Measurements from ENCODE around the gene MTHFR. TPM values are rescaled to one million over a fixed set of nuclear protein-coding genes. Genes with fewer than 3 reads are reported as not detected.

MTHFR gene
- total and polyA plus RNA-seq, 4 donors: 5.5 to 29.0 (median 18.3) TPM

DNA sequence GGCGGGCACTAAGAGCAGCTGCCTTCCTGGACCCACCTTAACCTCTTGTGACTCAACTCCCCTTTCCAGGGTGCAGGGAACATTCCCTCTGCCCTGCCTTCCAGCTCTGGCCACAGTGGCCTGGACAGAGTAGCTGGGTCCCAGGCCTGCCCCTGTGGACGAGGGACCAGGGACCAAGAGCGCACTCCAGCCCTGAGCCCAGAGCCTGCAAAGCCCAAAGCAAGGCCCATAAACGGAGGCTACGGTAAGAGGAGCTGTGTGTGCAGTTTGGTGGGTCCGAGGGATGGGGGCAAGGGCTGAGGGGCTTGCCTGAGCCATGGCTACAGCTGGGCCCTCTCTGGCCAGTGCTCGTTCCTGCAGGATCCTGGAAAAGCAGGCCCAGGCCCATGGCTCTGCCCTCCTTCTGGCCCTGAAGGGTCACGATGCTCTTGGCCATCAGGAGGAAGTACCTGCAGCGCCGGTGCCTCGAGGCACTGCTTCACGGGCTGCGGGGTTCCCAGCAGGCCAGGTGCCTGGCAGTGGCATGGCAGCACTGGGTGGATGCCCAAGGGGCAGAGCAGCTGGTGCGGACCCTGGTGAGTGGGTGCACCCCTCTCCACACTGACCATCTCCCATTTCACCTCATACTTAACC, 17.8 kb downstream of the MTHFR start:
- Histone ChIP-seq H3K9me3 (ENCODE audit: control insufficient read depth in 4 of 4, low read length in 3 of 4) (no peaks in the 10 kb centered on the region), H3K4me3 (ENCODE audit: low read depth in 1 of 3, low read length in 3 of 3) (no peak overlapping the region), H3K4me1 (ENCODE audit: control insufficient read depth in 4 of 4, insufficient read depth in 4 of 4, low read length in 3 of 4) (peaks cover 0 to 31% (median 19%) of the 10 kb centered on the region in 4 donors), H3K27me3 (ENCODE audit: control insufficient read depth in 4 of 4, insufficient read depth in 4 of 4, low read length in 3 of 4) (no peaks in the 10 kb centered on the region), H3K36me3 (ENCODE audit: control insufficient read depth in 4 of 4, insufficient read depth in 3 of 4, low read depth in 1 of 4, low read length in 3 of 4) (peaks cover 0 to 14% (median 8%) of the 10 kb centered on the region in 4 donors), H3K27ac (ENCODE audit: low read depth in 1 of 2, low read length in 2 of 2) (peak overlapping the region; percentile 11 to 21), H3K9ac (ENCODE audit: low read depth in 1 of 2, low read length in 2 of 2) (no peak overlapping the region)
- TF ChIP-seq FOXA2 (IDR thresholded peaks at IDR 0.05) (no peak), FOXA1 (IDR thresholded peaks at IDR 0.05) (no peak), GABPA (IDR thresholded peaks at IDR 0.05 in 1 of 2, conservative IDR thresholded peaks at IDR 0.05 in 1 of 2) (no peak), HNF4A (conservative IDR thresholded peaks at IDR 0.05) (no peak), TAF1 (conservative IDR thresholded peaks at IDR 0.05) (no peak)
- DNase-seq (ENCODE audit: low spot score): no peak
- WGBS: 87% methylated on average over 14 of the region's 14 CpGs

DNA sequence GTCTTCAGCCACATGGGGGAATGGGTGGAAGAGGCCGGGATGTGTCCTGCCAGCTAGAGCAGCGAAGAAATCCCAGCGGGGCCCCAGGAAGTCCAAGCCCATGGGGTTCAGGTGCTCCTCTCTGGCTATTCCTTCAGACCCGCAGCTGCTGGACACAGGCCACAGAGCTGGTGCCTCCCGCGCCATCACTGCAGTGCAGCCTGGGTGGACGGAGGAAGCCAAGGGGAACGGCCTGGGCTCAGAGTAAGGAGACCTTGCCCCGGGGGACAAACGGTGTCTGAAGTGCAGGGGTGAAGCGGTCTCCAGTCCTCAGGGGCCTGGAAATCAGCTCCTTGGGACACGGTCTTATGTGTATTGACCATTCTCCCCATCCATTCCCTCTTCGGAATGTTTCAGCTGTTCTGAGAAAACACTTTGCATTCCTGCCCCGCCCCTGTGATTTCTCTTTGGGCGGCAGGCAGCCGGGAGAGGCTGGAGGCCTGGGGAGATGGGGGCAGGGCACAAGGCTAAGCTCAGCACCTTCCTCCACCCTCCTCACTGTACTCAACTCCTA, 18.4 kb downstream of the MTHFR start:
- peaks cover 0 to 31% (median 20%) of the 10 kb centered on the region in 4 donors for H3K4me1 ChIP-seq (ENCODE audit: control insufficient read depth in 4 of 4, insufficient read depth in 4 of 4, low read length in 3 of 4)
- peaks cover 0 to 11% (median 6%) of the 10 kb centered on the region in 4 donors for H3K36me3 ChIP-seq (ENCODE audit: control insufficient read depth in 4 of 4, insufficient read depth in 3 of 4, low read depth in 1 of 4, low read length in 3 of 4)
- H3K4me3 ChIP-seq (ENCODE audit: low read depth in 1 of 3, low read length in 3 of 3): no peak overlapping the region
- DNase-seq (ENCODE audit: low spot score): no peak
- no peaks in the 10 kb centered on the region for H3K27me3 ChIP-seq (ENCODE audit: control insufficient read depth in 4 of 4, insufficient read depth in 4 of 4, low read length in 3 of 4)
- H3K27ac ChIP-seq (ENCODE audit: low read depth in 1 of 2, low read length in 2 of 2): peak overlapping the region; percentile 11 to 21
- TF ChIP-seq, protein P1, sequence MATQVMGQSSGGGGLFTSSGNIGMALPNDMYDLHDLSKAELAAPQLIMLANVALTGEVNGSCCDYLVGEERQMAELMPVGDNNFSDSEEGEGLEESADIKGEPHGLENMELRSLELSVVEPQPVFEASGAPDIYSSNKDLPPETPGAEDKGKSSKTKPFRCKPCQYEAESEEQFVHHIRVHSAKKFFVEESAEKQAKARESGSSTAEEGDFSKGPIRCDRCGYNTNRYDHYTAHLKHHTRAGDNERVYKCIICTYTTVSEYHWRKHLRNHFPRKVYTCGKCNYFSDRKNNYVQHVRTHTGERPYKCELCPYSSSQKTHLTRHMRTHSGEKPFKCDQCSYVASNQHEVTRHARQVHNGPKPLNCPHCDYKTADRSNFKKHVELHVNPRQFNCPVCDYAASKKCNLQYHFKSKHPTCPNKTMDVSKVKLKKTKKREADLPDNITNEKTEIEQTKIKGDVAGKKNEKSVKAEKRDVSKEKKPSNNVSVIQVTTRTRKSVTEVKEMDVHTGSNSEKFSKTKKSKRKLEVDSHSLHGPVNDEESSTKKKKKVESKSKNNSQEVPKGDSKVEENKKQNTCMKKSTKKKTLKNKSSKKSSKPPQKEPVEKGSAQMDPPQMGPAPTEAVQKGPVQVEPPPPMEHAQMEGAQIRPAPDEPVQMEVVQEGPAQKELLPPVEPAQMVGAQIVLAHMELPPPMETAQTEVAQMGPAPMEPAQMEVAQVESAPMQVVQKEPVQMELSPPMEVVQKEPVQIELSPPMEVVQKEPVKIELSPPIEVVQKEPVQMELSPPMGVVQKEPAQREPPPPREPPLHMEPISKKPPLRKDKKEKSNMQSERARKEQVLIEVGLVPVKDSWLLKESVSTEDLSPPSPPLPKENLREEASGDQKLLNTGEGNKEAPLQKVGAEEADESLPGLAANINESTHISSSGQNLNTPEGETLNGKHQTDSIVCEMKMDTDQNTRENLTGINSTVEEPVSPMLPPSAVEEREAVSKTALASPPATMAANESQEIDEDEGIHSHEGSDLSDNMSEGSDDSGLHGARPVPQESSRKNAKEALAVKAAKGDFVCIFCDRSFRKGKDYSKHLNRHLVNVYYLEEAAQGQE (IDR thresholded peaks at IDR 0.05): no peak
- TF ChIP-seq NR2F2 (IDR thresholded peaks at IDR 0.05): peak; percentile 12
- peak in 1 of 2 donors; percentile 9 for TF ChIP-seq HNF4A (conservative IDR thresholded peaks at IDR 0.05)
- TF ChIP-seq, protein P2, sequence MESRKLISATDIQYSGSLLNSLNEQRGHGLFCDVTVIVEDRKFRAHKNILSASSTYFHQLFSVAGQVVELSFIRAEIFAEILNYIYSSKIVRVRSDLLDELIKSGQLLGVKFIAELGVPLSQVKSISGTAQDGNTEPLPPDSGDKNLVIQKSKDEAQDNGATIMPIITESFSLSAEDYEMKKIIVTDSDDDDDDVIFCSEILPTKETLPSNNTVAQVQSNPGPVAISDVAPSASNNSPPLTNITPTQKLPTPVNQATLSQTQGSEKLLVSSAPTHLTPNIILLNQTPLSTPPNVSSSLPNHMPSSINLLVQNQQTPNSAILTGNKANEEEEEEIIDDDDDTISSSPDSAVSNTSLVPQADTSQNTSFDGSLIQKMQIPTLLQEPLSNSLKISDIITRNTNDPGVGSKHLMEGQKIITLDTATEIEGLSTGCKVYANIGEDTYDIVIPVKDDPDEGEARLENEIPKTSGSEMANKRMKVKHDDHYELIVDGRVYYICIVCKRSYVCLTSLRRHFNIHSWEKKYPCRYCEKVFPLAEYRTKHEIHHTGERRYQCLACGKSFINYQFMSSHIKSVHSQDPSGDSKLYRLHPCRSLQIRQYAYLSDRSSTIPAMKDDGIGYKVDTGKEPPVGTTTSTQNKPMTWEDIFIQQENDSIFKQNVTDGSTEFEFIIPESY (IDR thresholded peaks at IDR 0.05): no peak
- TF ChIP-seq RAD21 (IDR thresholded peaks at IDR 0.05): no peak
- TF ChIP-seq YY1 (IDR thresholded peaks at IDR 0.05): no peak
- no peak for TF ChIP-seq EGR1 (IDR thresholded peaks at IDR 0.05; ENCODE audit: low read depth in 2 of 2)
- no peak for TF ChIP-seq HNF4G (IDR thresholded peaks at IDR 0.05)
- H3K9ac ChIP-seq (ENCODE audit: low read depth in 1 of 2, low read length in 2 of 2): no peak overlapping the region
- H3K9me3 ChIP-seq (ENCODE audit: control insufficient read depth in 4 of 4, low read length in 3 of 4): no peaks in the 10 kb centered on the region
- WGBS: 39% methylated on average over 16 of the region's 16 CpGs

DNA sequence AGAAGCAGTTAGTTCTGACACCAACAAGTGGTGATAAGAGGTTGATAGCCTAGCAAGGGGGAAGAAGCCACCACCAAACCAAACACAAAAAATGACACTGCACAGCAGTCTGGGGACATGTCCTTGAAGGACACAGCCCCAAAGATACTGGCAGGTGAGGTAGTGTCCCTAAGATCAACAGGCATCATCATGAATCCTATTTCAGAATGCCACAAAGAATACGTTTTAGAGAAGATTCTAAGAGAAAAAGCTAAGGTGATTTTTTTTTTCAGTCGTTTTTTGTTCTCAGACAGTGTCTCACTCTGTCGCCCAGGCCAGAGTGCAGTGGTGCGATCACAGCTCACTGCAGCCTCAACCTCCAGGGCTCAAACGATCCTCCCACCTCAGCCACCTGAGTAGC, 19.6 kb downstream of the MTHFR start:
- Histone ChIP-seq H3K36me3 (ENCODE audit: control insufficient read depth in 4 of 4, insufficient read depth in 3 of 4, low read depth in 1 of 4, low read length in 3 of 4) (peaks cover 0 to 6% (median 2%) of the 10 kb centered on the region in 4 donors), H3K27ac (ENCODE audit: low read depth in 1 of 2, low read length in 2 of 2) (no peak overlapping the region), H3K9ac (ENCODE audit: low read depth in 1 of 2, low read length in 2 of 2) (no peak overlapping the region), H3K4me1 (ENCODE audit: control insufficient read depth in 4 of 4, insufficient read depth in 4 of 4, low read length in 3 of 4) (peaks cover 0 to 25% (median 19%) of the 10 kb centered on the region in 4 donors), H3K27me3 (ENCODE audit: control insufficient read depth in 4 of 4, insufficient read depth in 4 of 4, low read length in 3 of 4) (no peaks in the 10 kb centered on the region), H3K4me3 (ENCODE audit: low read depth in 1 of 3, low read length in 3 of 3) (no peak overlapping the region), H3K9me3 (ENCODE audit: control insufficient read depth in 4 of 4, low read length in 3 of 4) (no peaks in the 10 kb centered on the region)
- 55% methylated on average over 5 of the region's 5 CpGs for WGBS
- no peak for DNase-seq (ENCODE audit: low spot score)
- TF ChIP-seq FOXA1 (IDR thresholded peaks at IDR 0.05) (no peak), NR2F2 (IDR thresholded peaks at IDR 0.05) (no peak), JUND (IDR thresholded peaks at IDR 0.05) (no peak)
- TF ChIP-seq, protein P3, sequence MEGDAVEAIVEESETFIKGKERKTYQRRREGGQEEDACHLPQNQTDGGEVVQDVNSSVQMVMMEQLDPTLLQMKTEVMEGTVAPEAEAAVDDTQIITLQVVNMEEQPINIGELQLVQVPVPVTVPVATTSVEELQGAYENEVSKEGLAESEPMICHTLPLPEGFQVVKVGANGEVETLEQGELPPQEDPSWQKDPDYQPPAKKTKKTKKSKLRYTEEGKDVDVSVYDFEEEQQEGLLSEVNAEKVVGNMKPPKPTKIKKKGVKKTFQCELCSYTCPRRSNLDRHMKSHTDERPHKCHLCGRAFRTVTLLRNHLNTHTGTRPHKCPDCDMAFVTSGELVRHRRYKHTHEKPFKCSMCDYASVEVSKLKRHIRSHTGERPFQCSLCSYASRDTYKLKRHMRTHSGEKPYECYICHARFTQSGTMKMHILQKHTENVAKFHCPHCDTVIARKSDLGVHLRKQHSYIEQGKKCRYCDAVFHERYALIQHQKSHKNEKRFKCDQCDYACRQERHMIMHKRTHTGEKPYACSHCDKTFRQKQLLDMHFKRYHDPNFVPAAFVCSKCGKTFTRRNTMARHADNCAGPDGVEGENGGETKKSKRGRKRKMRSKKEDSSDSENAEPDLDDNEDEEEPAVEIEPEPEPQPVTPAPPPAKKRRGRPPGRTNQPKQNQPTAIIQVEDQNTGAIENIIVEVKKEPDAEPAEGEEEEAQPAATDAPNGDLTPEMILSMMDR (IDR thresholded peaks at IDR 0.05; ENCODE audit: low read depth, low read length, missing input control): no peak
- TF ChIP-seq, protein P4, sequence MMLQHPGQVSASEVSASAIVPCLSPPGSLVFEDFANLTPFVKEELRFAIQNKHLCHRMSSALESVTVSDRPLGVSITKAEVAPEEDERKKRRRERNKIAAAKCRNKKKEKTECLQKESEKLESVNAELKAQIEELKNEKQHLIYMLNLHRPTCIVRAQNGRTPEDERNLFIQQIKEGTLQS (IDR thresholded peaks at IDR 0.05): no peak
- TF ChIP-seq, protein P5, sequence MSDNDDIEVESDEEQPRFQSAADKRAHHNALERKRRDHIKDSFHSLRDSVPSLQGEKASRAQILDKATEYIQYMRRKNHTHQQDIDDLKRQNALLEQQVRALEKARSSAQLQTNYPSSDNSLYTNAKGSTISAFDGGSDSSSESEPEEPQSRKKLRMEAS (IDR thresholded peaks at IDR 0.05): no peak

Data from liver (tissue), 9 donors.